Measurements from ENCODE around the gene APH1B.

APH1B gene

GRCh38 chr15:63252292-63252691 lies 25.1 kb upstream of the APH1B start:
- no peak for DNase-seq (ENCODE audit: low read depth in 2 of 2)

GRCh38 chr15:63254991-63255390 lies 22.4 kb upstream of the APH1B start:
- DNase-seq (ENCODE audit: low read depth in 2 of 2): no peak

GRCh38 chr15:63255489-63255990 lies 21.9 kb upstream of the APH1B start:
- no peak for DNase-seq (ENCODE audit: low read depth in 2 of 2)

- DNase-seq (ENCODE audit: low read depth in 2 of 2): no peak
Observed at GRCh38 chr15:63256433-63257274, 20.8 kb upstream of the APH1B start.

- DNase-seq (ENCODE audit: low read depth in 2 of 2): no peak
Observed at GRCh38 chr15:63258658-63259057, 18.7 kb upstream of the APH1B start.

GRCh38 chr15:63260791-63261190 lies 16.6 kb upstream of the APH1B start:
- no peak for DNase-seq (ENCODE audit: low read depth in 2 of 2)

- no peak for DNase-seq (ENCODE audit: low read depth in 2 of 2)
Observed at GRCh38 chr15:63261311-63261710, 16.1 kb upstream of the APH1B start.

GRCh38 chr15:63263519-63263918 lies 13.9 kb upstream of the APH1B start:
- no peak for DNase-seq (ENCODE audit: low read depth in 2 of 2)

GRCh38 chr15:63264688-63265293 lies 12.6 kb upstream of the APH1B start:
- DNase-seq (ENCODE audit: low read depth in 2 of 2): no peak

GRCh38 chr15:63274427-63274826 lies 3.0 kb upstream of the APH1B start:
- DNase-seq (ENCODE audit: low read depth in 2 of 2): no peak

- no peak for DNase-seq (ENCODE audit: low read depth in 2 of 2)
Observed at GRCh38 chr15:63276342-63277037, 915 bp upstream of the APH1B start.

GRCh38 chr15:63277893-63278456 lies 570 bp downstream of the APH1B start:
- no peak for DNase-seq (ENCODE audit: low read depth in 2 of 2)

GRCh38 chr15:63283126-63283525 lies 5.7 kb downstream of the APH1B start:
- DNase-seq (ENCODE audit: low read depth in 2 of 2): no peak

- no peak for DNase-seq (ENCODE audit: low read depth in 2 of 2)
Observed at GRCh38 chr15:63284335-63284734, 6.9 kb downstream of the APH1B start.

- DNase-seq (ENCODE audit: low read depth in 2 of 2): no peak
Observed at GRCh38 chr15:63287109-63287508, 9.7 kb downstream of the APH1B start.

GRCh38 chr15:63288342-63288741 lies 10.9 kb downstream of the APH1B start:
- no peak for DNase-seq (ENCODE audit: low read depth in 2 of 2)

GRCh38 chr15:63288778-63289378 lies 11.5 kb downstream of the APH1B start:
- DNase-seq (ENCODE audit: low read depth in 2 of 2): no peak

GRCh38 chr15:63291507-63291906 lies 14.1 kb downstream of the APH1B start:
- no peak for DNase-seq (ENCODE audit: low read depth in 2 of 2)

GRCh38 chr15:63292241-63292640 lies 14.8 kb downstream of the APH1B start:
- no peak for DNase-seq (ENCODE audit: low read depth in 2 of 2)

- no peak for DNase-seq (ENCODE audit: low read depth in 2 of 2)
Observed at GRCh38 chr15:63292771-63293170, 15.4 kb downstream of the APH1B start.

GRCh38 chr15:63294359-63294758 lies 17.0 kb downstream of the APH1B start:
- DNase-seq (ENCODE audit: low read depth in 2 of 2): no peak

GRCh38 chr15:63295341-63295740 lies 17.9 kb downstream of the APH1B start:
- no peak for DNase-seq (ENCODE audit: low read depth in 2 of 2)
